HG02678 (cell line): ENCODE data around the gene MTHFD1L.
"Not testable (repeated sequence)": the region's sequence is repeated elsewhere in the genome, so short reads cannot be mapped to it uniquely, and the experiment has no call there.

Experiments used
- ATAC-seq: cut with Tn5 transposase; IDR thresholded peaks from one replicate; pipeline ENCODE4 v1.9.1; 2021; ENCODE audit warnings: mild to moderate bottlenecking, moderate library complexity; ENCODE audit not compliant: unreplicated experiment

The MTHFD1L gene

DNA sequence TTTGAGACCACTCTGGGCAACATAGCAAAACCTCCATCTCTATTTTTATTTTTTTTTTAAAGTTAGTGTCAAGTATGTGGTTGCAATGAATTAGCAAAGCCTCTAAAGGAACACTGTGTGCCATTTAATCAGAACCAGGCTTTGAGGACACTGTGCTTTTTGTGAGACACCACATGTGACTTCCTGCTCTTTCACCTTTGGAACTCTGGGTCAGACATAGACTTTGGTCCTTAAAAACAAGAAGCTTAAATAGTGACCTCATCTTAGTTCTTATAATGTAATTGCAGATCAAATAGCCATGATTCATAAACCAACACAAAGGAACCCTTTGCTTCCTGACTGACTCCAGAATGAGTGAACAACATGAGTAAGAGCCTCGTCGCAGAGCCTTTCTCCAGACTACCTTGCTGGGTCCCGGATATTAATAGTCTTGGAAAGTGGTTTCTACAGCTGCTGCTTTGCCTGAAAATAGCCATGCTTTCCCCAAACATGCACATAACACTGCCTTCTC is 170.8 kb downstream of the MTHFD1L start:
- ATAC-seq, result not testable (repeated sequence)

DNA sequence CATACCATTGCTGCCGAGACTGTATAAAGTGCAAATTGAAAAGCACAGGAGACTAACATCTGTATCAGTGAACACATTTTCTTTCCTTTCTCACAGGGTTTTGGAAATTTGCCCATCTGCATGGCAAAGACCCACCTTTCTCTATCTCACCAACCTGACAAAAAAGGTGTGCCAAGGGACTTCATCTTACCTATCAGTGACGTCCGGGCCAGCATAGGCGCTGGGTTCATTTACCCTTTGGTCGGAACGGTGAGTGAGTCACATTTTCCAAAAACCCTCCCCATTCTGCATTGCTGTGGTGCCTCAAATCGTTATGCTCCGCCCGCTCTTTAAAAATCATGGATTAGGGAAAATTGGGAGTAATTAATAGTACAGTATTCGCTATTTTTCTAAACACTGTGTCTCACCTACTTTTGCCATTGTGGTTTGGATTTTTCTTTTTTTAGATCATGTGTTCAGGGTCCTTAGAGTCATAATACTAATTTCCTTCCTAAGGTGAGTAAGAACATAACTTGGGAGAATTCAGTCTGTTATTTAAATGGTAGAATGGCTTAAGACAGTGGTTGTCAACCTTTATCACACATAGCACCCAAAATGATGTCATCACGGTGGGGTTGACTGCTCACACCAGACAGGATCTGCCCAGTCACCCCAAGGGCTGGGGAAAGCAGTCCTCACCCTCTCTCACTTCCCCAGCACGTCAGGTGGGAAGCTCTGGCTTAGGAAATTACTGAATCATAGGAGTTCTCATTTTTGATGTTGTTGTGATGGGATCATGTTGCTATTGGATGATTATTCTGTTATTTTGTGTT is 171.6 kb downstream of the MTHFD1L start:
- no peak for ATAC-seq

DNA sequence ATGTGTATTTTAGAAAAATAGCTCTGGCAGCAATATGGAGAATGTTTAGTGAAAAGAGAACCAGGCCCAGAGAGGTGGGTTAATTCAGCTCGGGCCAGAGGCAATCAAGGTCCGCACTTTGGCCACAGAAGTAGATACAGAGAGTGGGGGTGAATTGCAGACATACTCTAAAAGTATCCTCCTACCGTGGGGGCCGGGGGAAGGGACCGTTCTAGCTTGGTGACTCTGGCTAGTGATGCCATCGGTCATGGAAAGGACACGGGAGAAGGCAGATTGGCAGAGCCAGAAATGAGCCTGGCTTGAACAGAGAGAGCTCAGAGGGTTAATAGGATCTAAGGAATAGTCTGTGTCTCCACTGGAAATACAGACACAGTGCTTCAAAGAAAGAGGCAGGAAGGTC is 173.1 kb downstream of the MTHFD1L start:
- ATAC-seq, result no peak

DNA sequence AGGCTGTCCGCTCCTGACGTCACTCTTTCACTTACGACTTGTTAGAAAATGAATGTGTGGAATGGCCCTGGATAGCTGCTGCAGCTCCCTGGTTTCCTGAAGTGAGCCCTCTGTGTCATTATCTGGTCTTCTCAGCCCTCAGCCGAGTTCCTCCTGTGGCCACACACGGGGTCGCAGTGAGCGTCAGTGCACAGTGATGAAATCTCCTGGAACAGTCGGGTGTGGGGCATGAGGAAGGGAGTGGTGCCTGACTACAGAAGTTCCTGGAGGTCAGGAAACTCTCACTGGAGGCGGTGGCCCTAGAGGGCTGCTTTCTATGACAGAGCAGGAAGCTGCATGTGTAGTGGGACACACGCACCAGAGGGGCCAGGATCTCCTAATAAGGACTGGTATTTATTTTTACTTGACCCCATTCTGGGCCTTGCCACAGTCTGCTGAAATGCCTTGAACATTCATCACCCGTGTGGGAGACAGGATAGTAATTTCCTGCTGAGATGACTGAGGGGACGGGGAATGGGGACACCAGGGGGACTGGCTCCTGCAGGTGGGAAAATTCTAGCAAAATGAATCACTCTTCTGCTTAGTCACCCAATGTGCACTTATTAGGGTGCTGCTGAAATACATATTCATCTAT is 175.5 kb downstream of the MTHFD1L start:
- ATAC-seq, result not testable (repeated sequence)

DNA sequence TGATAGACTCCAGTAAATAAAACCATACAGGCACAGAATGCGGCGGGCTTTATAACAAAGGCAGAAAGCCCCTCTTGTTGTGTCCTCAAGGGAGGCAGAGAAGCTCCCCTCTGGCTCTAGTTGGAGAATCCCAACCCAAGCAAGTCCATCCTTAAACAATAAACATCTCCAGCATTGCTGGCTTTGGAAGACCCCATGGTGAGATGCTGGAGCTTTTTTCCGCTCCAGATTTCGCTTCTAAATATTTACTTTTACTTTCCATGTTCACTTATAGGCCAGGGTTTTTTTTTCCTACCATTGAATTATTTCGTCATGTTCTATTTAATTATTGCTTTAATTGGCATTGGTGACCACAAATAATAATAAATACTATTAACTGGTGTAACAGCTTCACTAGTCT is 176.2 kb downstream of the MTHFD1L start:
- ATAC-seq, result no peak

DNA sequence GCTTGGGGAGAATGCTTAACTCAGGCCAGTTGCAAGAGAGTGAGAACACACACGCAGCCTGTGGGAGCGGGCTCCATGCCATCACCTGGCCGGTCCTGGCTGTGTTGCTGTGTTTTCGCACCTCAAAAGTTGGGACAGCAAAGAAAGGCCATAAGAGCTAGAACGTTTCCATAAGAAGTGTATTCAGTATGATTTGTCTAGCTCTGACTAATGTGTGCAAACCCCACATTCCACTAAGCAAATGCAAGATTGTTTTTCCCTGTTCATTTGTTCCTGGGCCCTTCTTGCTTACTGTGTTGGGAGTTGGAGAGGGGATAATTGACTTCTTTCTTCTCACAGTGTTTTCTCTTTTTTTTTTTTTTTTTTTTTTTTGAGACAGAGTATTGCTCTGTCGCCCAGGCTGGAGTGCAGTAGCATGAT is 177.4 kb downstream of the MTHFD1L start:
- ATAC-seq, result not testable (repeated sequence)

DNA sequence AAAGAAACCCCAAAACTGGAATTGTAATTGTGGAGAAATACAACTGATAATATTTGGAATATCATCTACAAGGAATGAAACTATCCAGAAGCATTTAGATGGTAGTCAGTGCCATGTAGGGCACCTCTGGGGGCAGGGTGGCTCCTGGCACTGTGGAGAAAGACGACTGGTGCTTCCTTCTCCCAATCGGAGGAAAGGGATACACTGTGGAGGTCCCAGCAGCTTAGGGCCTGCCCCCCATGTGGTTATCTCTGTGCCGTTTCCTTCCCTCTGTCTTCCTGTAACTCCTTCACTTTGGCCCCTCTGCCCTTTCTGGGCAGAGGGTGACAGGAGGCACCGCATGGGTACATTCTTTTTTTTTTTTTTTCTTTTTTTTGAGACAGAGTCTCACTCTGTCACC is 178.4 kb downstream of the MTHFD1L start:
- ATAC-seq, result no peak

DNA sequence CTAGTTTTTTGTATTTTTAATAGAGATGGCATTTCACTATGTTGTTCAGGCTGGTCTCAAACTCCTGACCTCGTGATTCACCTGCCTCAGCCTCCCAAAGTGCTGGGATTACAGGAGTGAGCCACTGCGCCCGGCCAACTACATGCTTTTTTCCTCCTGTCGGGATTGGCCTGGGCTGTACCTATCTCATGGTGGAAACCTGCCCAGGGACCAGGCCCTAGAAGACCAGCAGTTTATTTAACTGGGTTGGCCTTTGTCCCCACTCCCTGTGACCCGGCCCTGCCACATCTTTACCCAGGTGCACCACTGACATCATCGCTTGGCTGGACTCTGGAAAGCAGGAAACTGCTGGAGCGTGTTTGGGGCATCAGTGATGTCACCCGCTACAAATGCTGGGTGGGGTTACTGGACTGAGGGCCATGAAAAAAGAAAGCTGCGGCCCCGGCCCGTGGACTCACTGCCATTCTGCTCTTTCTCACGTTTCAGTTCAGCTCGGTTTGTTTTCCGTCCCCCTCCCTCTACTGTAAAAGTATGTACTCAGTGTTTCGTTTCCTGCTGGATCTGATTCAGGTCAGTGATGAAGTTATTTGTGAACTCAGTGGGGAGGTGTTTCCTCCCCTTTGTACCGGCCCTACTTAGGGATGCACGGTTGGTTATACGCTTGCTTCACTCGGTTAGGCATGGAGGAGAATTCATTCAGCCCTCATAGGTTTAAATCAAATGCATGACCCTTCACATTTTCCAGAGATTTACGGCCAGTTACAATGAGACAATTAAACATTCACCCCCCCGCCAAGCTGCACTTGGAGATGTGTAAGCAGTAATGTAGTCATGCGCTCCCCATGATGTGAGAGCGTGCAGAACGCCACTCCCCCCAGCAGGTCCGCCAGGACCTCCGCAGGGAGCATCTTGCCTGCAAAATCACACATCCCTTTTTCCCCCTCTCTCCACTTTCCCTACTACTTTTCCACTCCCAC is 179.3 kb downstream of the MTHFD1L start:
- no peak for ATAC-seq

DNA sequence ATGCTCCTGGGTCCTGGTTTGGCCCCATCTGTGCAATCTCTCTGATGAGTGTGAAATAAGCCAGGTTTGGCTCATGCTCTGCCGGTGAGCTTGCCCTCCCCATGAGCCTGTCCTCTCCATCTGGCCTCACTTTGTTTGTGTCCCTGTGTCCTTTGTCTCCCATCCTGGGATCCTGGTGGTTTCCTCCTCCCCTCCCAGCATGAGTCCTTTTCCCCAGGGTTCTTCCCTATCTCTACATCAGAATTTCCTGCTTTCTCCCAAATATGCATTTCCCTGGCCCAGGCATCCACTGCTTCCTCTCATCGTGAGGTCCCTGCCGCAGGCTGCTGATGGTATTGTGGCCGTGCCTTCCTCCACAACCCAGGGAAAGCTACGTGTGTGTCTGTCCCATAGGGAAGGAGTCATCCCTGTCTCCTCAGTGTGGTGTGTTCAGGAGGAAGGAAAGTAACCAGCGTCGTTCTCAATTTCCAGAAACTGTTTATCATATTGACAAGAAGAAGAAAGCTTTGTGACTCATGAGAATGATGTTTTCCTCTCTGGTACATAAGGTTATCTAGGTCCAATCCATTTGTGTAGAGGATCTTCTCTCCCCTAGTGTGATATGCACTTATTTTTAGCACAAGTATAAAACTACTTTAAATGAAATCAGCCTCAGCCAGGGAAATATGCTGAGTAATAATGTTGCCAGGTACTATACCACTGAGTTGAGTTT is 180.2 kb downstream of the MTHFD1L start:
- not testable (repeated sequence) for ATAC-seq

DNA sequence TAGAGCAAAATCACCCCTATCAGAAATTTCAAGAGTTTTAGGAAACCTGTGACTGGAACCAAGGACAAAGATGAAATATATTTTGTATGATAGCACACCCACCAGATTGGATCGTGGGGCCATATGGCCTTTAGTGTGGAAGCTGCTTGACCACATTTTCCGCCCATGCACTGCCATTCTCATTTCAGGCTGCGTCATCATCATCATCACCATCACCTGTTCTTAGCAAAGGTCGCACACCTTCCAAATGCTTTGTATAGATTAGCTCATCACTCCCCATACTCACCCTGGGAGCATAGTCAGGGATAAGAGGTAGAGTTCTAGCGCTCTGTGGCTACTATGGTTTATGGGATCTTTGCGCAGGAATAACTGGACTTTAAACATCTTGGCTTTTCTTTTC is 185.7 kb downstream of the MTHFD1L start:
- ATAC-seq, result no peak

DNA sequence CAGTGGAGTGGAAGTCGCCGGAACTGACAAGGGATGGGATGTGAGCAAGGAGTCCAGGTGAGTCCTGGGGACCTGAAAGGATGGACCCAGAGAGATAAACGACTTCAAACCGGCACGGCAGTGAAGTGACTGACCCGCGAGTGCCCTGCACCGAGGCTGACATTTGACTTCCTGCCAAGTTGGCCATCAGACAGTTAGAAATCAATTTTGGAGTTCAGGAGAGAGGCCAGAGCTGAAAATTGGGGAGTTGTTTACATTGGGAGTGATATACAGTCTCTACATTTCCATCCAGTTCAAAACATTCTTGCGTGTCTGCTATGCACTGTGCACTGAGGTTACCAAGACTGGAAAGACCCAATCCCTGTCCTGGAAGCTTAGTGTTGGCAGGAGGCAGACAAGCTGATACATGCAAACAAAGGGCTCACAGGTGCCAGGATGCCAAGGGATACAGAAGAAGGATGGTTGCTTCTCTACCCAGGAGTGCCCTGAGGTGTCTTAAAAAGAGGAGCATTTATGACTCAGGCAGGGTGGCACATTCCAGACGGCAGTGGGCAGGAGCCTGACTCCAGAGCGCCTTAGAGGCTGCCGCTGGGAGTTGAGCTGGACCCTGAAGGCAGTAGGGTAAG is 186.6 kb downstream of the MTHFD1L start:
- ATAC-seq, result no peak

DNA sequence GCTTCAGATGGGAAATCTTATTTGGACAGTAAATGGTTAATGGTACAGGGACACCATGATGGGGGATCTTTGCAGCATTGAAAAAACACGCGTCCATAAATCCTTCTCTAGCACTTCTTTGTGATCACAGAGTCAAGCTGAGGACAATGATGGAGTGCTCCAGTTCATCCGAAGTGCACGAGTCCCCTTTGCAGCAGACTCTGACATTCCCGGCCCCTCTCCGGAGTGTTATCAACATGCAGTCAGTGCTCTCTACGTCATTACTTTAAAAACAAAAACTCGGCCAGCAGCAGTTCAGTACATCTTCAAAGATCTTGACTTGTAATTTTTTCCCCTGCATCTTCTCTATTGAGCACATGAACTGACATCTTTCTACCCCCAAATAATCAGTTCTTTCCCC is 188.8 kb downstream of the MTHFD1L start:
- ATAC-seq, result no peak

DNA sequence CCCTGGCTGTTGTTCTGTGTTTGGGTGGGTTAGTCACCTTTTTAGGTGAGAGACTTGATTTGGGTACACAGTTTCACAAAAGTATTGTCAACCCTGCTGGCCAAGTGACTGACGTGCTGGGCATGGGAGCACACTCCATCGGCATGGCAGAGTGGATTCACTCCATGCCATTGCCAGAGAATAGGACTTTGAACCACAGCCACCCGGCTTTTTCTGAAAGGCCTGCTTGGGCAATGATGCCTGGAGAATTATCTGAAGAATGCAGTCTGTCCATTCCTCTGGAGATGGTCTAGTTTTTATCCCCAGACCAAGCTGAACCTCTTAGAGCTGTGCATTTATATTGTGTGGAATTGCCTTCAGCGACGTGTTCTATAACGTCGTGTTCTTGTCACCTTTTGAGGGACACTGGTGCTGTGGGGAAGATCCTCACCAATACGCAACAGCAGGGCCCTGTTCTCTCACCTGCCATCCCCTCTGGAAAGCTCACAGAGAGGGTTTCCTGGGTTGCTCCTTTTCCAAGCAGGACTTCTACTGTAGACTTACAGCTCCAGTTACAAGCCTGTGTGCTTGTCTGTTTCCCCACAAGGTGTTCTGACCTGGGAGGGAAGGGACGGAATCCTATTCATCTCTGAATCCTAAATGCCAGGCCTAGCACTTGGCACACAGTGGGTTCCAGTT is 190.9 kb downstream of the MTHFD1L start:
- ATAC-seq, result no peak

DNA sequence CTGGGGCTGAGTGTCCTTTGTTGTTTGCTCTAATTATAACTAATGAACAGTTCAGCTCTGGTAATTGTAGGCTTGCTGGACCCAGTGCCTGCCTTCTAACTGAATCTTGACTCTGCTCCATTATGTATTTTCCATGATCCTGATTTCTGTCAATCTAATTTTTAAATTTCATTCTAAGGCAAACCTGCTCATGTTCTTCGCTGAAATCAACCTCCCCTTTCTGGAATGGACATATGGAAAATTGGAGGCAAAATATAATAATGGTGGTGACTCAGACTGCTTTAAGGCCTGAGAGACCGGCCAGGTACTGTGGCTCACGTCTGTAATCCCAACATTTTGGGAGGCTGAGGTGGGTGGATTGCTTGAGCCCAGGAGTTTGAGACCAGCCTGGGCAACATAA is 191.6 kb downstream of the MTHFD1L start:
- no peak for ATAC-seq

DNA sequence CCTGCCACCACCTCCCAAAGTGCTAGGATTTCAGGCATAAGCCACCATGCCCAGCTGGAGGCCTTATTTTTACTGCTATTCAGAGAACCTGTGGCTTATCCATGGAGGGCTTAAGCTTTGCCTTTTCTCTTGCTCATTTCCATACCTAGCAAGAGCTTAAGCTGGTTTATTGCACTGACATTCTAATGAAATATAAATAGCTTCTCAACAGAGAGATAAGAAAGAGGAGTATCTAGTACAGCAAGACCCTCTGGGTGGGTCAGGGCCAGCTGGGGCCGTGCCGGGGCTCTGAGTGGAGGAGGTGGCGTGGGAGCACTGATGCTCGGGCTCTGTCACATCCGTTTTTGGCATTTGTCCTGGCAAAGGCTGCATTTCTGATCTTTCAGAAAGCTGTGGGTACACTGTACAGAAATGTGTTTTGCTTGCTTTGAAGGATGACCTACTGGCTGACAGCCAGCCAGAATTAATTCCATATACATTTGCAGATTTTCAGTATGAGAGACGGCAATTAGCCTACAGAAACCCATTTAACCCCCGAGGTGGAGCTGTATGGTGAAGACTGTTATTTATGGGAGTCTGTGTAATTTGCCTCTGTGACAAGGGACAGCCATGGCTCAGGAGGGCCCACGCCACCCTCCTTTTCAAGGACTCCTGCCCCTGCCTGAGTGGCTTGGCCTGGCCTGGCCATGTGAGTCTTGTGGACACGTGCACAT is 192.7 kb downstream of the MTHFD1L start:
- no peak for ATAC-seq

DNA sequence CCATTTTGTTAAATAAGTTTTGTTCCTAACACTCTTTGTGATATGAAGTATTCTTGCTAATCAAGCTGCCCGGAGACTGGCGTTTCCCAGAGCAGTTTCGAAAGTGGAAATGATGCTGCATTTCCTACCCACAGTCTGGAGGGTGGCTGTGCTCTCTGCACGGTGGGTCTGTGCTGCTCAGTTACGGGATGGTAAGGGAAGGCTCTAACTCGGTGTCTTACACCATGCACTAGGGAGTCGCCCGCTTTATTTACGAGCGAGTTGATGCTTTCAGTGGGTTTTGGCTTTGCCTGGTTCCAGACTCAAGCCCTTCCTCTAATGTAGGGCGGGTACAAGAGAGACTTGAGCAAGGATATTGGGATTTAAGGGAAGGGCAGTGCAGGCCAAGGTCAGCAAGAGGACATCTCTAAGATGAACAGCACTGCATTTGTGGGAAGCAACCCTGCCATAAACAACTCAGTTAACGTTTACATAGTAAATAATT is 194.2 kb downstream of the MTHFD1L start:
- ATAC-seq, result no peak

DNA sequence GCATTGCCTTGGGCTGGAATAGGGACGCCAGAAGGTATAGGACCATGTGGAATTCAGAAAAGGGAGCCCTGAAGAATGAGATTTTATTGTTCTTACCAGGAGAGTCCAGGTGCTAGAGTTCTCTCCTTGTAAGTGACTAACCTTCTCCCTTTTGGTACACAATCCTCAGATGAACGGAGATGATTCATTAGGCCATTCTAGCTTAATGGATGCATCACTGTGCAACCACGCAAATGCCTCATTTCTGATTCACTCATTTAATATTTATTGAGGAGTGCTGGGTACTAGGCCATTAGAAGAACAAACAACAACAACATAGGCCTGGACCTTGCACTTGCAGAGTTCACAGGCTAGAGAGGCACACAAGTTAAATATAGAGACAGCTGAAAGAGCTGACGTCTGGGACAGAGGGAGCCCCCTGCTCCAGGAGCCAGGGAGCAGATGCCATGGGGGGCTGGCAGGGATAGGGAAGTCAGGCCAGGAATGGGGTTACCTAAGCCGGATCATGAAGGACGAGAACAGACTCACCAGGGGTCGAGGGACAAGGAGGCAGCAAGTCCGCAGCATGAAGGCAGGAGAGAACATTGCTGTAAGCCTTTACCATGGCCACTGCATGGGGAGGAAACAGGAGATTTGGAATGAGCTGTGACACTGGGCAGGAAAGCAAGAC is 194.7 kb downstream of the MTHFD1L start:
- ATAC-seq, result no peak
